MM.1S (cell line): ENCODE data around the gene HES1.

Experiments
- EZH2 ChIP-seq: fragments of 300-600 bp; sonication (generic); optimal IDR thresholded peaks from 2 replicates; pipeline ENCODE3; 2017; ENCODE audit warnings: low read depth, mild to moderate bottlenecking, antibody characterized with exemption, low read length, mixed read lengths
- EZH2phosphoT487 ChIP-seq: fragments of 300-600 bp; sonication (generic); IDR thresholded peaks from 2 replicates; pipeline ENCODE4 v1.6.1; 2018; ENCODE audit warnings: antibody characterized with exemption, low read length
- TF ChIP-seq, protein P1 (sequence below): fragments of 300-600 bp; sonication (generic); IDR thresholded peaks from 2 replicates; pipeline ENCODE4 v1.5.1; 2016; ENCODE audit warnings: antibody characterized with exemption, low read length, mixed read lengths

- TF ChIP-seq, protein P1, sequence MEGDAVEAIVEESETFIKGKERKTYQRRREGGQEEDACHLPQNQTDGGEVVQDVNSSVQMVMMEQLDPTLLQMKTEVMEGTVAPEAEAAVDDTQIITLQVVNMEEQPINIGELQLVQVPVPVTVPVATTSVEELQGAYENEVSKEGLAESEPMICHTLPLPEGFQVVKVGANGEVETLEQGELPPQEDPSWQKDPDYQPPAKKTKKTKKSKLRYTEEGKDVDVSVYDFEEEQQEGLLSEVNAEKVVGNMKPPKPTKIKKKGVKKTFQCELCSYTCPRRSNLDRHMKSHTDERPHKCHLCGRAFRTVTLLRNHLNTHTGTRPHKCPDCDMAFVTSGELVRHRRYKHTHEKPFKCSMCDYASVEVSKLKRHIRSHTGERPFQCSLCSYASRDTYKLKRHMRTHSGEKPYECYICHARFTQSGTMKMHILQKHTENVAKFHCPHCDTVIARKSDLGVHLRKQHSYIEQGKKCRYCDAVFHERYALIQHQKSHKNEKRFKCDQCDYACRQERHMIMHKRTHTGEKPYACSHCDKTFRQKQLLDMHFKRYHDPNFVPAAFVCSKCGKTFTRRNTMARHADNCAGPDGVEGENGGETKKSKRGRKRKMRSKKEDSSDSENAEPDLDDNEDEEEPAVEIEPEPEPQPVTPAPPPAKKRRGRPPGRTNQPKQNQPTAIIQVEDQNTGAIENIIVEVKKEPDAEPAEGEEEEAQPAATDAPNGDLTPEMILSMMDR: no peak
- TF ChIP-seq EZH2 (no peak), EZH2phosphoT487 (no peak)
Measured at GRCh38 chr3:194178669-194179068, 42.7 kb downstream of the HES1 start.
